Lower leg skin (tissue), 3 donors: ENCODE measurements around the gene KCTD16.

Experiments used
- POLR2A ChIP-seq, 2 donors: fragments of 450-650 bp; IDR thresholded peaks; one replicate each; pipeline ENCODE4 v1.6.1; 2016 to 2017; ENCODE audit warnings: antibody characterized with exemption in 2 of 2, mild to moderate bottlenecking in 1 of 2, moderate library complexity in 1 of 2
- TF ChIP-seq, protein P1 (sequence below), 3 donors: fragments of 450-650 bp; IDR thresholded peaks; one replicate each; pipeline ENCODE4 v1.5.1; 2016; ENCODE audit warnings: antibody characterized with exemption in 3 of 3, mild to moderate bottlenecking in 3 of 3, moderate library complexity in 2 of 3

DNA sequence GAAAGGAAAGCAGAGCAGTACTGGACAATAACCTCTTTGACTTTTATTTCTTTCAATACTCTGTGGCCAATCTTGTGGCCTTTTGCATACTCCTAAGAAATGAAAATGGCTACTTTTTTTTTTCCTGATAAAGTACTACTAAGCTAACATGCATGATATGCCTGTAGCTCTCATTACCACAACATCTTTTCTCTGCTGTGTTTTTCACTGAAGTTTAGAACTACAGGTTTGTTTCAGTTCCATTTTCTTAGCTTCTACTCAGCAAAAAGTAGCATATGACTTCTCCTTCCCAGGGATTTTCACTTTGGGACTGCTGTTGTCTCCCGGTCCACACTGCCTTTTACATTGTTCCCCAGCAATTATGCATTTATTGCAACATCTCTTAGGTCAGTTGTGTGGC lies 204.0 kb downstream of the KCTD16 start:
- TF ChIP-seq POLR2A (IDR thresholded peaks at IDR 0.05): no peak
- TF ChIP-seq, protein P1, sequence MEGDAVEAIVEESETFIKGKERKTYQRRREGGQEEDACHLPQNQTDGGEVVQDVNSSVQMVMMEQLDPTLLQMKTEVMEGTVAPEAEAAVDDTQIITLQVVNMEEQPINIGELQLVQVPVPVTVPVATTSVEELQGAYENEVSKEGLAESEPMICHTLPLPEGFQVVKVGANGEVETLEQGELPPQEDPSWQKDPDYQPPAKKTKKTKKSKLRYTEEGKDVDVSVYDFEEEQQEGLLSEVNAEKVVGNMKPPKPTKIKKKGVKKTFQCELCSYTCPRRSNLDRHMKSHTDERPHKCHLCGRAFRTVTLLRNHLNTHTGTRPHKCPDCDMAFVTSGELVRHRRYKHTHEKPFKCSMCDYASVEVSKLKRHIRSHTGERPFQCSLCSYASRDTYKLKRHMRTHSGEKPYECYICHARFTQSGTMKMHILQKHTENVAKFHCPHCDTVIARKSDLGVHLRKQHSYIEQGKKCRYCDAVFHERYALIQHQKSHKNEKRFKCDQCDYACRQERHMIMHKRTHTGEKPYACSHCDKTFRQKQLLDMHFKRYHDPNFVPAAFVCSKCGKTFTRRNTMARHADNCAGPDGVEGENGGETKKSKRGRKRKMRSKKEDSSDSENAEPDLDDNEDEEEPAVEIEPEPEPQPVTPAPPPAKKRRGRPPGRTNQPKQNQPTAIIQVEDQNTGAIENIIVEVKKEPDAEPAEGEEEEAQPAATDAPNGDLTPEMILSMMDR (IDR thresholded peaks at IDR 0.05): no peak
